ENCODE results near the gene KRT39.

Gene KRT39

DNA sequence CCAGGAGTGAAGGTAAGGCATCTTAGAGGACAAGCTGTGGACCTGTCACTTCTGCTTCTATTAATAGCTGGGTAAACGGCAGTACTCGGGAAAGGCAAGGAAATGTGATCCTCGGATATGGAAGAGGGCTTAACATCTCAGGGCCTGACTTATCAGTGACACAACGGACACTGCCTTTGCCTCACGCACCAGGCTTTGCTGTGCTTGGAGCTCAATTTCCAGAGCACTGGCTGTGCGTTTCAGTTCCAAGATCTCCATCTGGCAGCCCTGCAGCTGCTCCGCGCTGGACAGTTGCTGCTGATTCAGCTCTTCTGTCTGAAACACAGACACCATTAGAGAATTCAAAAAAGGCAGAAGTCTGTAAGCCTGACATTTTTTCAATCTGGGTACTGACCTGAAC is 13.8 kb upstream of the KRT39 start:
- peak; percentile 14 to 17 for DNase-seq (ENCODE audit: low read depth in 2 of 2)

DNA sequence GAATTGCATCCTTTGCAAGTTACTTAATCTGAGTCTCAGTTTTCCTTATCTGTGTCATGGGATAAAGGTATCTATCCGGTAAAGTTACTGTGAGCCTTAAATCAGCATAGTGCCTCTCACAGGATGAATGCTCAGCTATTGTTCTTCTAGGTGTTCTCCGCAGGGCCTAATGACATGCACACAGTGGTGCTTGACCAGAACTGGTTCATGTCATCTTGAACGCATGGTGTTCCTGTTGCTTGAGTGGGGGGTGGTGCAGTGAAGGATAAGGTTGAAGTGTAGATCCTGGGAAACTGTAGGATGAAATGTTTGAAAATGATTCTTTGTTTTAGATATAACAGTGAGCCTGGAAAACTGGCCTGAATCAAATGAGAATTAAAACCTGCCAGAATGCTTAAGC is 13.4 kb upstream of the KRT39 start:
- no peak for DNase-seq (ENCODE audit: low read depth in 2 of 2)

DNA sequence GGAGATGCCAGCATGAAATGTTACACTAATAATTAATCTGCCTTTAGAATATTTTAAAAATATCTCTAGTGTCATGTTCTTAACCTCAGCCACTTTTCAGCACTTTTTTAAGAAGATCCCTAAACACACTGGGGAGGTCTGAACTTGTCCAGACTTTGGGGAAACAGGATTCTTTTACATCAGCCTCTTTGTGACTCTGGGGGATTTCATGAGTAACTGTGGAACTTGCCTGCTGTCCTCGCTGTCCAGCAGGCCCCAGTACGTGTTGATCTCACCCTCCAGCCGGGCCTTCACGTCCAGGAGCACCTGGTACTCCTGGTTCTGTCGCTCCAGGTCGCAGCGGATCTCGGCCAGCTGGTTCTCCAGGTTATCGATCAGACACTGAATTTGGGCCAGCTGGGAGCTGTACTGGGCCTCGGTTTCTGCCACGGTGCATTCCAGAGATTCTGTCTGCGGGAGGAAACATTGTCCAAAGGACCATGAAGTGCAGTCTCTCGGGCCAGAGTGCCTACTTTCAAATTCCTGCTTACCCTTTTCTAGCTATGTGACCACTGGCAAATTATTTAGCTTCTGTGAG is 11.9 kb upstream of the KRT39 start:
- DNase-seq (ENCODE audit: low read depth in 2 of 2): no peak

DNA sequence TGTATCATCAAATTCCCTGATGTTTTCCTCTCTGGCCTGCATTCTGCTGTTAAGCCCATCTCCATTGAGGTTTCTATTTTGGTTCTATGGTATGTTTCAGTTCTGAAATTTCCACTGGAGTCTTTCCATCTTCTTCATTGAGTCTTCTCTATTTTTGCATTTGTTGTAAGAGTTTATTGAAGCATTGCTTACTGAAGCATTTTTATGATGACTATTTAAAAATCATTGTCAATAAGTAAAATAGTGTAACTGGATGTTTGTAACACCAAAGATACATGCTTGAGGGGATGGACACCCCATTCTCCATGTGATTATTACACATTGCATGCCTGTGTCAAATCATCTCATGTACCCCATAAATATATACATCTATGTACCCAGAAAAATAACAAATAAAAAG is 8.8 kb upstream of the KRT39 start:
- no peak for DNase-seq (ENCODE audit: low read depth in 2 of 2)

DNA sequence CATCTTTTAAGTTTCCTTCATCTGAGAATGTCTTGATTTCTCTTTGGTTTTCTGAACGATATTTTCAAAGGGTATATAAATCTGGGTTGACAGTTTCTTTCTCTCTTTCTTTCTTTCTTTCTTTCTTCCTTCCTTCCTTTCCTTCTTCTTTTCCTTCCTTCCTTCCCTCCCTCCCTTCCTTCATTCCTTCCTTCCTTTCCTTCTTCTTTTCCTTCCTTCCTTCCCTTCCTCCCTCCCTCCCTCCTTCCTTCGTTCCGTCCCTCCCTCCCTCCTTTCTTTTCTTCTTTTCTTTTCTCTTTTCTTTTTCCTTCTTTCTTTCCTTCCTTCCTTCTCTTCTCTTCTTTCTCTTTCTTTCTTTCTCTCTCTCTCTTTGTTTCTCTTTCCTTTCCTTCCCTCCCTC is 7.6 kb upstream of the KRT39 start:
- DNase-seq (ENCODE audit: low read depth in 2 of 2): no peak

DNA sequence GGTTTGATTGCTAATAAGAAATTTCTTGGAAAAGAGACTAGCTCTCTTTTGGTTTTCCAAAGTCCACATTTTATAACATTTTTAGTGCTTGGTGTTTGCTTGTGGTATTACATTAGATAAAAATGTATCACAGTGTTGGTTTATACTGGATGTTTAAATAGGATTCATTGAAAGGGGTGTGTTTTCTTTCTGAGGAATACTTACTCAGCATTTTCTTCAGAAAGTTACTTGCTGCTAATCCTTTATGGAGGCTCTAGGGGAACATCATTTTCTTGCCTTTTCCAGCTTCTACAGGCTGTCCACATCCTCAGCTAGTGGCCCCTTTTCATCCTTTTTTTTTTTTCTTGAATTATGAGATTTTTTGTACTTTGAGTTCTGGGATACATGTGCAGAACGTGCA is 834 bp upstream of the KRT39 start:
- DNase-seq (ENCODE audit: low read depth in 2 of 2): no peak

GRCh38 chr17:40963838-40964237 is 2.9 kb downstream of the KRT39 start:
- DNase-seq (ENCODE audit: low read depth in 2 of 2): no peak

DNA sequence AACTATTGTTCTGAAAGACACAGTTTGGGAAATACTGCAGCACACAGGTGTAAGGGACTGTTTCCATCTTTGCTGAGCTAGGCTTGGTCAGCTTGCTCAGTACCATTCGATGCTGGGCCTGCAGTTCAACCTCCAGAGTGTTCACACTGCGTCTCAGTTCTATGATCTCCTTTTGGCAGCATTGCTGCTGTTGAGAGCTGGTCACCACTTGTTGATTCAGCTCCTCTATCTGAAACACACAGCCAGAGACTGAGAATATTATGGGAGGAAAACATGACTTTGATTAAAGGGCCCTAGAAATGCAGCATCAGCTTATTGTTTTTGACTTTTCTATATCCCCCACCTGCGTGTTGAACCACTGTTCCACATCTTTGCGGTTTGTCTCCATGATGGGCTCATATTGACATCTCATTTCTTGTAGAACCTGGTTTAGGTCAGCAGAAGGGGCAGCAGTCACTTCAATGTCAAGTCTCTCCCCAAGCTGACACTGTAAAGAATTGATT is 4.6 kb downstream of the KRT39 start:
- no peak for DNase-seq (ENCODE audit: low read depth in 2 of 2)

GRCh38 chr17:40961591-40961990 is 5.2 kb downstream of the KRT39 start:
- DNase-seq (ENCODE audit: low read depth in 2 of 2): no peak

GRCh38 chr17:40960144-40960543 is 6.6 kb downstream of the KRT39 start:
- no peak for DNase-seq (ENCODE audit: low read depth in 2 of 2)

DNA sequence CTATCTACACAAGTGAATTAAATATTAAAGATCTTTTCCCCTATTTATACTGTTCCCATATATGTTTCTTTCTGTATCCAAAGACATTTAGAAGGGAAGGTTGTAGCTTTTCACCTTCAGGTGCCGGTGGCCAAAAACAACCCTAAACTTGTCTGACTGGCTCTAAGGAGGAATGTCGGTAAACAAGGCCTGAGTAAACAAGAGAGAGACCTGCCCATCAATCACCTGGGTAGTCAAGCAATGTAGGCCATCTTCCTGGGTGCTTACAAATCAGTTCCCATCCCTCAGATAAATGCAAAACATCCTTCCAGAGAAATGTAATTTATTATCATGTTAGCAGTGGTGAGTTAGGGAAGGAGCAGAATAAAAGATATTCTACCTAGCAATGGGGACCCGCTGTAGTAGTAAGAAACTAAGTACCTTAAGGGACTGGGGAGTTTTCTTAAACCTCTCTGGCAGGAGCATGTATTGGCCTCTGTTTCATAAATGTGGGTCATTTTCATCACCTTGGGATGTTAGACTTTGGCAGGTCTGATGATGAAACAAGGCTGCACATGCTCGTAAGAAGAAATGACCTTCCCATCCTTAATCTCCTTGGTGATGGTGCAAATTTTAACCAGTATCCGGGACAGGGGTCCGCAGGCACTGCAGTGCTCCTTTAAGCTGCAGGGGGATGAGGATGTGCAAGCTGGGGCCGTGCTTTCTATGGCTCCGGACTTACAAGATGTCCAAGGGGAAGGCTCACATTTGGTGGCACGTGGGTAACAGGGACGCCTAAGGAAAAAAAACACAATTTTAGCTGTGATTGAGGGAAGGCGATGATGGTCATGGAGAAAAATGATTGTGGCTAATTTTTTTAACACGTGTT is 8.4 kb downstream of the KRT39 start:
- no peak for DNase-seq (ENCODE audit: low read depth in 2 of 2)

DNA sequence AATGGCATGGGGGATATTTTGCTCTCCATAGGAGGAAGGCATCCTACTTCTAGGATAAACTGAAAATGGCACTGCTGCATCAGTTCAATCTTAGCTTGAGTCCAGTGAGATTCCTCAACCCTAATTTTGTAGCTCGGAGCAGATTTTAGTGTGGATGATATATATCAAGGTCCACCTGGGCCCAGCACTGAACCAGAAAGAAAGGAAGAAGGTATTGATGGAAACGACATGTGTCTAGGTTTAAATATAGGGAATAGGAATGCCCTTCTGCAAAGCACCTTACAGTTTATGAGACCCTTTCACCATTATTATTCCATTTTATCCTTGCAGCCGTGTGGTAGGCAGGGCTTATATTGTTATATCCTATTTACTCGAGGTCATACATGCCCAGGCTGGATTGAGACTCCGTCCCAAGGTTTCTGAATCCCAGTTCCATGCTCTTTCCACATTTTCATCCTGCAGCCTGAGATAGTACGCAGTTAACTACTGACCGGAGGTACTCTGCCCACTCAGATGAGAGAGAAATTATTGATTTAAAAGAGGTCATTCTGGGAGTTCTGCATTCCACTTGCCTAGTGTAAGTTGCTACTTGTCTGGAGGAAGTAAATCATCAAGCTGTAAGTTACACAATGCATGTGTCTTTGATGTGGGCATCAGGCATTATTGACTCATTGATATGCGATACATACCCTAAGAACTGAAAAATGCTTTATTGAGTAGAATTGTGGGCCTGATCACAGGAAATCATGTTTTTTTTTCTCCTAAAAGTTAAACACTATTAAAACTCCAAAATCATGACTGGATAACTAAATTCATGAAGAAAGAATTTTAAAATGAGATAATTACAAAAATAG is 10.1 kb downstream of the KRT39 start:
- DNase-seq (ENCODE audit: low read depth in 2 of 2): peak; percentile 93 to 94

- DNase-seq (ENCODE audit: low read depth in 2 of 2): peak; percentile 70 to 73
These were observed 12.9 kb downstream of the KRT39 start for GRCh38 chr17:40953881-40954280.

DNA sequence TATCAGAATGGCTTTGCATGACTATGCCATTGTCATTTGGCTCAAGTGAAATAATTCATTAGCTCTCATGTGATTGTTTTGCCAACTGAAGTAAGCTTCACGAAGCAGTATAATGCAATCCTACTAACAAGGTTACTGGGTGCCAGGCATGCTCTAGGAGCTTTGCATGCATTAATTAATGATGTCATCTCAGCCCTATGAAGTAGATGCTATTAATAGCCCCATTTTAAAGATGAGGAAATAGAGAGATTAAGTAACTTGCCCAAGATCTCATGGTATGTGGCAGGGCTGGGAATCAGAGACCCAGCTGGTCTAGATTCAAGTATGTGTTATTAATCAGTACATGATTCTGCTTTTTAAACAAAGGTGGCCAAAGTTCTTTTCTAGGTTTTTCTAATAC is 14.1 kb downstream of the KRT39 start:
- DNase-seq (ENCODE audit: low read depth in 2 of 2): peak; percentile 77 to 82

- no peak for DNase-seq (ENCODE audit: low read depth in 2 of 2)
These were observed 14.6 kb downstream of the KRT39 start for GRCh38 chr17:40952154-40952553.

GRCh38 chr17:40951011-40951622 is 15.6 kb downstream of the KRT39 start:
- DNase-seq (ENCODE audit: low read depth in 2 of 2): no peak

GRCh38 chr17:40950176-40950575 is 16.6 kb downstream of the KRT39 start:
- DNase-seq (ENCODE audit: low read depth in 2 of 2): no peak

DNA sequence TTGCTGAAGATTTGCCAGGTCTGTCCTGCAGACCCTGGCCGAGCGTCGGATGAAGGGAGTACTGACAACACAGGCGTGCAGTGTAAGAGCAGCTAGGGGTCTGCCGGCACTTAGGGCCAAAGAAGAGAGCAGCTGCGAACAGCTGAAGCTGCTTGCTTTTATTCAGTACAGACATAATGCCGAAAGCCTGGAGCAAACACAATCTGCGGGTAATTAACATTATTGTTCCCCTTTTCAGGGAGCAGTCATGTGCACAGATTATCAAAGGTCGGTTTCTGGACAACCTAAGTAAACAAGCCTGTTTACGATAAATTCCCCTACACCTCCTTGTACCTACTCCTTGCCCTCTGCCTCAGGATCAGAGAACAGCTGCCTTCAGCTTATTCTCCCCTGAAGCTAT is 17.3 kb downstream of the KRT39 start:
- DNase-seq (ENCODE audit: low read depth in 2 of 2): no peak

DNA sequence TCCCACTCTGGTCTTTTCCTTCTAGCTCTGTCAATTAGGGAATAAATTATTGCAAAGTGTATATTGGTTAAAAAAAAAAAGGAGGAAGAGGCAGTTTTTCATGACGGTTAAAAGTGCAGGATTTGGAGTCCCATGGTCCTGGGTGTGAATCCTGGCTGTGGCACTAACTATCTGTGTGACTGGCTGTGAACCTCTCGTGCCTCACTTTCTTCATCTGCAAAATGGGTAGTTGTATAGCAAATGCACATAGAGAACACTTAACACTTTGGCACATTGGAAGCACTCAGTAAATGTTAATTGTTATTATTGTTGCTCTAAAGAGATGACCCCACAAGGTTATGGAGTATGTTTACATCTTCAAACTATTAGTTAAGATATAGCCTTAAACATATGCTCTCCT is 18.8 kb downstream of the KRT39 start:
- DNase-seq (ENCODE audit: low read depth in 2 of 2): no peak

DNA sequence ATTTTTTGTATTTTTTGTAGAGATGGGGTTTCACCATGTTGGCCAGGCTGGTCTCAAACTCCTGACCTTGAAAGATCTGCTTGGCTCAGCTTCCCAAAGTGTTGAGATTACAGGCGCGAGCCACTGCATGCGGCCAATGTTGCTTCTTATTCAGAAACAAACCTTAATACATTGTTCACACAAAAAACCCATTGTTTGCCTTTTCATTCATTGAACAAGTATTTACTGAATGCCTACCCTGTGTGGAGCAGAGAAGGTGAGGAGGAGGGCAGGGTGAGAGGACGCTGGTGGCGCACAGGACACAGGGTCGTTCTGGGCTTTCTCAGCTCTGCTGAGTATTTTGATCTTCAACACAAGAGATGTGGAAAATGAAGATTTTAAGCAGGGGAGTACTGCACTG is 21.3 kb downstream of the KRT39 start:
- DNase-seq (ENCODE audit: low read depth in 2 of 2): no peak

GRCh38 chr17:40944531-40944930 is 22.2 kb downstream of the KRT39 start:
- DNase-seq (ENCODE audit: low read depth in 2 of 2): no peak

- DNase-seq (ENCODE audit: low read depth in 2 of 2): no peak
These were observed 24.2 kb downstream of the KRT39 start for GRCh38 chr17:40942553-40942952.

Measured in fibroblast of skin of left quadriceps (primary cell).